Activated CD4-positive, CD25-positive, alpha-beta regulatory T cell treated with anti-CD3 and anti-CD28 coated beads, Interleukin-2, amount 50 U/mL, for 24 hours (primary cell): Measurements from ENCODE around the gene DNAAF8.

Experiments
- ATAC-seq, 2 donors: fragments of 150-1000 bp; cut with Tn5 transposase; one replicate each; pipeline ENCODE4 v1.10.0; 2021; ENCODE audit warnings: mild to moderate bottlenecking in 1 of 2, moderate library complexity in 1 of 2

Gene DNAAF8

GRCh38 chr16:4785758-4786433, 51.6 kb downstream of the DNAAF8 start:
- ATAC-seq, result no peak

GRCh38 chr16:4787068-4787467, 52.7 kb downstream of the DNAAF8 start:
- ATAC-seq, result no peak

- ATAC-seq, result no peak
These were observed 53.5 kb downstream of the DNAAF8 start, which contains the start of gene SEPTIN12 for GRCh38 chr16:4787627-4788482. Gene SEPTIN12, minus strand, starts transcription at chr16:4788345. Its CDS starts 700 bp downstream, at chr16:4787645.

- no peak for ATAC-seq
These were observed 54.2 kb downstream of the DNAAF8 start for GRCh38 chr16:4788489-4788889.

GRCh38 chr16:4788910-4789309, 54.6 kb downstream of the DNAAF8 start:
- ATAC-seq, result no peak

GRCh38 chr16:4790261-4790660, 55.9 kb downstream of the DNAAF8 start:
- no peak for ATAC-seq

GRCh38 chr16:4790871-4791270, 56.5 kb downstream of the DNAAF8 start:
- ATAC-seq, result no peak

GRCh38 chr16:4792951-4793513, 58.7 kb downstream of the DNAAF8 start:
- no peak for ATAC-seq

- no peak for ATAC-seq
These were observed 61.0 kb downstream of the DNAAF8 start, which contains the start of gene SMIM22 for GRCh38 chr16:4795181-4795827. Gene SMIM22, plus strand, starts transcription at chr16:4795369. Its CDS starts 366 bp downstream, at chr16:4795735.

GRCh38 chr16:4795828-4796572, 61.7 kb downstream of the DNAAF8 start:
- ATAC-seq, result no peak

GRCh38 chr16:4796982-4797804, 62.9 kb downstream of the DNAAF8 start:
- no peak for ATAC-seq

GRCh38 chr16:4797805-4798252, 63.5 kb downstream of the DNAAF8 start:
- ATAC-seq, result no peak

GRCh38 chr16:4798456-4798855, 64.1 kb downstream of the DNAAF8 start:
- ATAC-seq, result no peak
